Liver (tissue), 9 donors: ENCODE measurements around the gene PGBD2. TPM values are rescaled to one million over a fixed set of nuclear protein-coding genes. Genes with fewer than 3 reads are reported as not detected.
A peak's percentile ranks its signal among the peaks of the same experiment; 100 is the strongest.

ENCODE experiments used
- DNase-seq: peaks from one replicate; pipeline ENCODE4 v3.0.0-alpha.2; 2017; ENCODE audit warnings: low spot score
- H3K27ac ChIP-seq, 2 donors: one replicate each; pipeline ENCODE4 v1.7.0; 2013; ENCODE audit warnings: inconsistent platforms in 2 of 2, low read length in 2 of 2, control low read depth in 1 of 2, low read depth in 1 of 2, mild to moderate bottlenecking in 1 of 2
- H3K27me3 ChIP-seq, 4 donors: one replicate each; pipeline versions ENCODE4 v1.6.1 to v1.7.0; 2013; ENCODE audit warnings: low read length in 3 of 4, inconsistent platforms in 1 of 4, mild to moderate bottlenecking in 1 of 4, moderate library complexity in 1 of 4; ENCODE audit not compliant: control insufficient read depth in 4 of 4, insufficient read depth in 4 of 4
- H3K36me3 ChIP-seq, 4 donors: one replicate each; pipeline versions ENCODE4 v1.6.1 to v1.7.0; 2013; ENCODE audit warnings: low read length in 3 of 4, mild to moderate bottlenecking in 3 of 4, low read depth in 1 of 4, moderate library complexity in 1 of 4; ENCODE audit not compliant: control insufficient read depth in 4 of 4, insufficient read depth in 3 of 4
- H3K4me1 ChIP-seq, 4 donors: one replicate each; pipeline versions ENCODE4 v1.6.1 to v1.7.0; 2013; ENCODE audit warnings: low read length in 3 of 4, mild to moderate bottlenecking in 3 of 4, moderate library complexity in 1 of 4; ENCODE audit not compliant: control insufficient read depth in 4 of 4, insufficient read depth in 4 of 4
- H3K4me3 ChIP-seq, 3 donors: one replicate each; pipeline versions ENCODE4 v1.6.1 to v1.7.0; 2013; ENCODE audit warnings: low read length in 3 of 3, control low read depth in 1 of 3, low read depth in 1 of 3, mild to moderate bottlenecking in 1 of 3
- H3K9ac ChIP-seq, 2 donors: one replicate each; pipeline ENCODE4 v1.7.0; 2013; ENCODE audit warnings: low read length in 2 of 2, mild to moderate bottlenecking in 2 of 2, moderate library complexity in 2 of 2, control low read depth in 1 of 2, low read depth in 1 of 2
- H3K9me3 ChIP-seq, 4 donors: one replicate each; pipeline versions ENCODE4 v1.6.1 to v1.7.0; 2013; ENCODE audit warnings: low read length in 3 of 4; ENCODE audit not compliant: control insufficient read depth in 4 of 4
- EGR1 ChIP-seq, 2 donors: IDR thresholded peaks; 2 replicates each; pipeline ENCODE4 v1.6.1; 2016 to 2018; ENCODE audit warnings: antibody characterized with exemption in 2 of 2, low read depth in 2 of 2
- FOXA2 ChIP-seq: IDR thresholded peaks from 2 replicates; pipeline ENCODE4 v1.6.1; 2016; ENCODE audit warnings: antibody characterized with exemption
- GABPA ChIP-seq, 2 donors: IDR thresholded peaks in 1 of 2; conservative IDR thresholded peaks in 1 of 2; 2 replicates each; pipeline ENCODE4 v1.6.1; 2016; ENCODE audit warnings: antibody characterized with exemption in 2 of 2, mild to moderate bottlenecking in 1 of 2, moderate library complexity in 1 of 2
- RAD21 ChIP-seq, 2 donors: IDR thresholded peaks; 2 replicates each; pipeline ENCODE4 v1.6.1; 2016; ENCODE audit warnings: antibody characterized with exemption in 2 of 2, mild to moderate bottlenecking in 2 of 2
- SP1 ChIP-seq: IDR thresholded peaks from 2 replicates; pipeline ENCODE4 v1.6.1; 2018; ENCODE audit warnings: antibody characterized with exemption, mild to moderate bottlenecking
- YY1 ChIP-seq: IDR thresholded peaks from 2 replicates; pipeline ENCODE4 v1.6.1; 2016; ENCODE audit warnings: antibody characterized with exemption, mild to moderate bottlenecking
- WGBS: extraction: QIAGEN DNeasy Blood & Tissue Kit; methylation state at CpG from one replicate; pipeline ENCODE4 v1.1.7; 2013; 5-methylcytosine and 5-hydroxymethylcytosine counted together
- polyA plus RNA-seq, 2 donors: library from polyadenylated mRNA; stranded (reverse) in 1 of 2; unstranded in 1 of 2; fragments of 200-250 nt in 1 of 2; fragments of >200 nt in 1 of 2; fragmentation: Nextera tagmentation in 1 of 2; extraction: Ambion mirVana in 1 of 2; gene quantifications; one replicate each; pipeline versions ENCODE4 v1.2.1 to v1.2.3, GENCODE V29; 2013 to 2015
- total RNA-seq, 2 donors: library from RNA; depleted of rRNA; stranded (reverse); fragments of >200 nt; gene quantifications; one replicate each; pipeline ENCODE4 v1.2.3, GENCODE V29; 2014
- TF ChIP-seq, protein P1 (sequence below): IDR thresholded peaks from 2 replicates; pipeline ENCODE4 v1.6.1; 2016; ENCODE audit warnings: antibody characterized with exemption
- TF ChIP-seq, protein P2 (sequence below): IDR thresholded peaks from 2 replicates; pipeline ENCODE4 v1.6.1; 2016; ENCODE audit warnings: antibody characterized with exemption, mild to moderate bottlenecking
- TF ChIP-seq, protein P3 (sequence below): IDR thresholded peaks from 2 replicates; pipeline ENCODE4 v1.6.1; 2016; ENCODE audit warnings: antibody characterized with exemption
- donor health status: healthy.
- donor health status: healthy.
- donor health status: healthy.
- donor health status: healthy.
- donor health status: healthy.

Gene PGBD2
- total and polyA plus RNA-seq, 4 donors: 2.6 to 11.1 (median 4.7) TPM

DNA sequence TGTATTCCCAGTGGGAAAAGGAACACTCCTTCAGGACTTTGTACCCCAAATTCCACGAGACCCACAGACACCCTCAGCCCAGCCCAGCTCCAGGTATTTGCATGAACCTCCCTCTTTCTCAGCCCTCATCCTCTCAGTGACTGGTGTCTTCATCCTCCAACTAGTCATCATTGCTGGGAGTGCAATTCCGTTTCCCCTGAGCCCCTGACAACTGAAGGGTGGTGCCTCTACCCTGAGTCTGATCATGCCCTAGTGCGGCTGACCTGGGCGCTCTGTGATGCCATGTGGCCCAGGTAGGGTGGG lies 43.4 kb upstream of the PGBD2 start:
- WGBS: 15% methylated on average over 4 of the region's 4 CpGs
- TF ChIP-seq FOXA2 (no peak), GABPA (IDR thresholded peaks at IDR 0.05 in 1 of 2, conservative IDR thresholded peaks at IDR 0.05 in 1 of 2) (no peak), RAD21 (IDR thresholded peaks at IDR 0.05) (no peak)
- TF ChIP-seq, protein P1, sequence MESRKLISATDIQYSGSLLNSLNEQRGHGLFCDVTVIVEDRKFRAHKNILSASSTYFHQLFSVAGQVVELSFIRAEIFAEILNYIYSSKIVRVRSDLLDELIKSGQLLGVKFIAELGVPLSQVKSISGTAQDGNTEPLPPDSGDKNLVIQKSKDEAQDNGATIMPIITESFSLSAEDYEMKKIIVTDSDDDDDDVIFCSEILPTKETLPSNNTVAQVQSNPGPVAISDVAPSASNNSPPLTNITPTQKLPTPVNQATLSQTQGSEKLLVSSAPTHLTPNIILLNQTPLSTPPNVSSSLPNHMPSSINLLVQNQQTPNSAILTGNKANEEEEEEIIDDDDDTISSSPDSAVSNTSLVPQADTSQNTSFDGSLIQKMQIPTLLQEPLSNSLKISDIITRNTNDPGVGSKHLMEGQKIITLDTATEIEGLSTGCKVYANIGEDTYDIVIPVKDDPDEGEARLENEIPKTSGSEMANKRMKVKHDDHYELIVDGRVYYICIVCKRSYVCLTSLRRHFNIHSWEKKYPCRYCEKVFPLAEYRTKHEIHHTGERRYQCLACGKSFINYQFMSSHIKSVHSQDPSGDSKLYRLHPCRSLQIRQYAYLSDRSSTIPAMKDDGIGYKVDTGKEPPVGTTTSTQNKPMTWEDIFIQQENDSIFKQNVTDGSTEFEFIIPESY: no peak
- TF ChIP-seq, protein P2, sequence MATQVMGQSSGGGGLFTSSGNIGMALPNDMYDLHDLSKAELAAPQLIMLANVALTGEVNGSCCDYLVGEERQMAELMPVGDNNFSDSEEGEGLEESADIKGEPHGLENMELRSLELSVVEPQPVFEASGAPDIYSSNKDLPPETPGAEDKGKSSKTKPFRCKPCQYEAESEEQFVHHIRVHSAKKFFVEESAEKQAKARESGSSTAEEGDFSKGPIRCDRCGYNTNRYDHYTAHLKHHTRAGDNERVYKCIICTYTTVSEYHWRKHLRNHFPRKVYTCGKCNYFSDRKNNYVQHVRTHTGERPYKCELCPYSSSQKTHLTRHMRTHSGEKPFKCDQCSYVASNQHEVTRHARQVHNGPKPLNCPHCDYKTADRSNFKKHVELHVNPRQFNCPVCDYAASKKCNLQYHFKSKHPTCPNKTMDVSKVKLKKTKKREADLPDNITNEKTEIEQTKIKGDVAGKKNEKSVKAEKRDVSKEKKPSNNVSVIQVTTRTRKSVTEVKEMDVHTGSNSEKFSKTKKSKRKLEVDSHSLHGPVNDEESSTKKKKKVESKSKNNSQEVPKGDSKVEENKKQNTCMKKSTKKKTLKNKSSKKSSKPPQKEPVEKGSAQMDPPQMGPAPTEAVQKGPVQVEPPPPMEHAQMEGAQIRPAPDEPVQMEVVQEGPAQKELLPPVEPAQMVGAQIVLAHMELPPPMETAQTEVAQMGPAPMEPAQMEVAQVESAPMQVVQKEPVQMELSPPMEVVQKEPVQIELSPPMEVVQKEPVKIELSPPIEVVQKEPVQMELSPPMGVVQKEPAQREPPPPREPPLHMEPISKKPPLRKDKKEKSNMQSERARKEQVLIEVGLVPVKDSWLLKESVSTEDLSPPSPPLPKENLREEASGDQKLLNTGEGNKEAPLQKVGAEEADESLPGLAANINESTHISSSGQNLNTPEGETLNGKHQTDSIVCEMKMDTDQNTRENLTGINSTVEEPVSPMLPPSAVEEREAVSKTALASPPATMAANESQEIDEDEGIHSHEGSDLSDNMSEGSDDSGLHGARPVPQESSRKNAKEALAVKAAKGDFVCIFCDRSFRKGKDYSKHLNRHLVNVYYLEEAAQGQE: no peak
- H3K9me3 ChIP-seq: no peaks in the 10 kb centered on the region
- peaks cover 6 to 29% (median 17%) of the 10 kb centered on the region in 4 donors for H3K4me1 ChIP-seq
- no peaks in the 10 kb centered on the region for H3K27me3 ChIP-seq
- no peaks in the 10 kb centered on the region for H3K36me3 ChIP-seq
- no peak overlapping the region for H3K9ac ChIP-seq
- H3K4me3 ChIP-seq: peak overlapping the region; percentile 21 to 63 (median 46)
- no peak for DNase-seq
- H3K27ac ChIP-seq: peak overlapping the region in 1 of 2 donors; percentile 4

DNA sequence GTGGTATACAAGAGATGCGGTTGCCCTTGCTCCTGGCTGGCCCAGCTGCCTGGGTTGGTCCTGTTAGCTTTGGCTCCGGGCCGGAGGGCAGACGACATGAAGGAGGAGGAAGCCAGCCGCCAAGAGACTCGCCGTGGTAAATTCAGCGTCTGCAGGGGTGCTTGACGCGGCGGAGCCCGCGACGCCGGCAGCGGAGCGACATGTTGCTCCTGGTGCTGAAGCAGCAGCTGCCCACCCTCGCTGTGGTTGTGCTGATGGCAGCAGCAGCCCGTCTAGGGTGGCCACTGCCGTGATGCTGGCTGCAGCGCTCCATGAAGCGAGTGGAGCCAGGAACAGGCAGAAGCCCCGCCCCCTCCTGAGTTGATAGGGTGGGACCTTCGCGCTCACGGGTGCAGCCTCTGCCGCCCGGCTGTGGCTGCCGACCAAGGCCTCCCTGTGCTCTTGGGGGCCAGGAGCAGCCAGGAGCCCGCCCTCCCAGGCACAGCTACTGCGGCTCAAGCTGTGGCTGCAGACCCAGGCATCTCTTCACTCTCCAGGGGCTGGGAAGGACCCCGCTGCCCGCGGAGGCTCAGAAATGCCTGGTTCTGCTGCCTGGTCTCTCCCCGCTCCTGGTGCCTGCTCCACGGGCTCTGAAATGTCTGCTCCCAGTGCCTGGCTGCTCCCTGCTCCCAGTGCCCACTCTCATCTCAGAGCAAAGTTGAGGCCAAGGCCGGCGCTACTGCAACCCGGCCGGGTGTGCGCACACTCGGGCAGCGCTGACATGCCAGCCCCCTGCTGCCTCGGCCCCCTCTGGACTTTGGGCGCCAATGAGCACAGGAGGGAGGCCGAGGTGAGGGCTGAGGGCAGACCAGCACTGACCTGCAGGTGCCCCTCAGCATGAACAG lies 42.8 kb upstream of the PGBD2 start:
- peaks cover 4 to 23% (median 12%) of the 10 kb centered on the region in 4 donors for H3K4me1 ChIP-seq
- peak; percentile 90 for DNase-seq
- H3K27ac ChIP-seq: peak overlapping the region in 1 of 2 donors; percentile 4
- 12% methylated on average over 46 of the region's 46 CpGs for WGBS
- no peaks in the 10 kb centered on the region for H3K9me3 ChIP-seq
- H3K9ac ChIP-seq: no peak overlapping the region
- TF ChIP-seq EGR1 (IDR thresholded peaks at IDR 0.05; ENCODE audit: low read depth in 2 of 2) (no peak), SP1 (peak; percentile 19), YY1 (peak; percentile 61)
- TF ChIP-seq, protein P2: no peak
- TF ChIP-seq, protein P3, sequence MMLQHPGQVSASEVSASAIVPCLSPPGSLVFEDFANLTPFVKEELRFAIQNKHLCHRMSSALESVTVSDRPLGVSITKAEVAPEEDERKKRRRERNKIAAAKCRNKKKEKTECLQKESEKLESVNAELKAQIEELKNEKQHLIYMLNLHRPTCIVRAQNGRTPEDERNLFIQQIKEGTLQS: no peak
- H3K27me3 ChIP-seq: no peaks in the 10 kb centered on the region
- peak overlapping the region; percentile 21 to 63 (median 46) for H3K4me3 ChIP-seq
- H3K36me3 ChIP-seq: no peaks in the 10 kb centered on the region
